GM20000 (cell line): ENCODE measurements around the gene NRCAM.

ENCODE experiments used
- DNase-seq: peaks from one replicate; pipeline ENCODE4 v3.0.0; 2012; ENCODE audit warnings: low spot score
- TF ChIP-seq, protein P1 (sequence below): IDR thresholded peaks from 2 replicates; pipeline ENCODE4 v1.5.1; 2012; ENCODE audit warnings: mild to moderate bottlenecking, control low read depth; ENCODE audit errors: extremely low read depth, missing control alignments

The NRCAM gene

DNA sequence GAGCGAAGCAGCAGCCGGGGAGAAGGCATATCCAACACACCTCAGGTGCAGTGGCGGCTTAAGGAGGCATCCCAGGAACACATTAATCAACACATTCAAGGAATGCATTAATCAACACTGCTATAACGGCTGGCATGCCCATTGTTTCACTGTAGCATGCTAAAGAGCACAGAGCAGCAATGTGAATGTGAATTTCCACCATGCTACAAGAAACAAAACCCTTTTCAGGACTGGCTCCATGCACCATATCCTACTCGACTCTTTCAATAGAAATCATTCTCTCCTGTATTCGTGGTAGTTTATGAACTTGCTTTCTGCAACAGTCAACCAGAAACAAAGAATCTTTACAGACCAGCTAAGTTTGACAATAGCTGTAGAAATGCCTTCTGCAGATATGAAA is 149.0 kb downstream of the NRCAM start:
- TF ChIP-seq, protein P1, sequence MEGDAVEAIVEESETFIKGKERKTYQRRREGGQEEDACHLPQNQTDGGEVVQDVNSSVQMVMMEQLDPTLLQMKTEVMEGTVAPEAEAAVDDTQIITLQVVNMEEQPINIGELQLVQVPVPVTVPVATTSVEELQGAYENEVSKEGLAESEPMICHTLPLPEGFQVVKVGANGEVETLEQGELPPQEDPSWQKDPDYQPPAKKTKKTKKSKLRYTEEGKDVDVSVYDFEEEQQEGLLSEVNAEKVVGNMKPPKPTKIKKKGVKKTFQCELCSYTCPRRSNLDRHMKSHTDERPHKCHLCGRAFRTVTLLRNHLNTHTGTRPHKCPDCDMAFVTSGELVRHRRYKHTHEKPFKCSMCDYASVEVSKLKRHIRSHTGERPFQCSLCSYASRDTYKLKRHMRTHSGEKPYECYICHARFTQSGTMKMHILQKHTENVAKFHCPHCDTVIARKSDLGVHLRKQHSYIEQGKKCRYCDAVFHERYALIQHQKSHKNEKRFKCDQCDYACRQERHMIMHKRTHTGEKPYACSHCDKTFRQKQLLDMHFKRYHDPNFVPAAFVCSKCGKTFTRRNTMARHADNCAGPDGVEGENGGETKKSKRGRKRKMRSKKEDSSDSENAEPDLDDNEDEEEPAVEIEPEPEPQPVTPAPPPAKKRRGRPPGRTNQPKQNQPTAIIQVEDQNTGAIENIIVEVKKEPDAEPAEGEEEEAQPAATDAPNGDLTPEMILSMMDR, result no peak
- DNase-seq, result no peak

DNA sequence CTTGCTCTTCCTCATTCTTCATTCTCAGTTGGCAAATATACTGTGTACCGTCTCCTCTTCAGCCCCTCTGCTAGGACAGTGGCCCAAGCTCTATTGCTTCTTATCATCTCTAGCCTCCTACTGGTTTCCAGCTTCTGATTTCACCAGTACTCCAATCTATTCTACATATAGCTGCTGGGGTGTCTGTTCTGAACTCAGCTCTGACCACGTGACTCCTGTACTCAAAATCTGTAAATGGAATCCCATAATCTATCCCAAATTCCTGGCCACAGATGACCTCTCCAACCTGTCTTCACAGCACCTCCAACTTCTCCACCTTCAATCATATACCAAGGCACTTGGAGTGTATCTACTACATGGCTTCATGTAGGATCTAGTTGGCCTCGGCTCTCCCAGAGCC is 152.9 kb downstream of the NRCAM start:
- DNase-seq, result no peak
- TF ChIP-seq, protein P1, result no peak

DNA sequence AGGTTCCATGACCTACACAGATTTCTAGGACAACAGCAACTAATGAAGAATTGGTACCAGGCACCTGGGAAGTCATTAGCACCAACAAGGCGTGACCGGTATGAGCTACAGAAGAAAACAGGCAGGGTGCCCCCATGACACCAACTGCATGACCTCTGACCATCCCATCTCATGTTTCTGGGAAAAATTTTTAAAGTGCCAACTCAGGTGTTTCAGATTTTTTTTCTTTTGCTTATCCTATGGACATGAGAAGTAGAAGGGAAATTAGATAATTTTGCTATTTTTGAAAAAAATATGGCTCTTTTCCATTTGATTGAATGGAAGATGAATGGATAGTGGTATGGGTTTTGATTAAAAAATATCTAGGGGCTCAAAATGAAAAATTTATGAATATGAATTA is 154.8 kb downstream of the NRCAM start:
- TF ChIP-seq, protein P1, result no peak
- no peak for DNase-seq

DNA sequence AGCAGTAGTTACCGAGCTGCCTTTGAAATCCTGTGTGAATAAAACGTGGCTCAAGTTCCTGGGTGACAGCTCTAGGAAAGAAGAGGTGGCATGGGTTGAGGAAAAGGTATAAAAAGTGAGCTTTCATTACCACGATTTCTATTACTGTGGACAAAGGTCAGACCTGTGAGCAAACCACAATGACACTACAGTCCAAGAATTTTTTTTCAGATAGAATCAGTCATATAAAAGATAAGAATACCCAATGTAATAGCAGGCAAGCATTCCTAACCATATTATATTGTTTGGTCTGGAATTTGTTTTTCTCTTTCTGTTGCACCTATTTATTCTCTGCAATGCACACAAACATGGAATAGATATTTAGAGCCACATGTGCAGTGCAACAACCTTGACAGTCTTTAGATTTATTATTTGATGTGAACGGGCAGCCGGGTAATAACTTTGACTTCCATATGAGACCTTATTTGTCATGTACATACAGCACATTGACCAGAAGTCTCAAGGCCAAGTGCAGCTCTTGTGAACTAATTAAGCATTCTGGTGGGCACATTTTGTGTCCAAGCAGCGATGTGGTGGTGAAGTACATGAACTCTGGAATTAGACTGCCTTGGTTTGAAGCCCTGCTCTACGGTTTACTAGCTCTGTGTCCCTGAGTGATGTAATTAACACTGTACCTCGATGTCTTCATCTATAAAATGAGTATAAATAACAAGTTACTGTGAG is 156.8 kb downstream of the NRCAM start:
- no peak for DNase-seq
- TF ChIP-seq, protein P1, result no peak

DNA sequence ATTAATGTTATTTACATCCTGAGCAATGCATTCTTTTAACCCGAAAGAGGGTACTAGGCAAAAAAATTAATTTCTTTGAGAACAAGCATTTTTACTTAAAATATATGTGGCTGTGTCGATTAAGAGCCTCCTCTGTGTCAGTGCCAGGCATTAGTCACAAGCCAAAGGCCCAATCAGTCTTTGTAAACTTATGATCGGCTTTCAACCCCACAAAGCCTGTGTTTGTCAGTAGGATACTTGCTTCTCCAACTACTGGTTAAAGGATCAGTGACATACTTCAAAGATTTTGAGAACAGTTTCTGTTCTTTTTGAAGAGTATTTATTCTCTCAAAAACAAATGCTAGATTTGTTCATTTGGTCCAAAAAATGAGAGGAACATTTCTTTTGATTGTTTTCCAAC is 159.3 kb downstream of the NRCAM start:
- TF ChIP-seq, protein P1, result no peak
- DNase-seq, result no peak

DNA sequence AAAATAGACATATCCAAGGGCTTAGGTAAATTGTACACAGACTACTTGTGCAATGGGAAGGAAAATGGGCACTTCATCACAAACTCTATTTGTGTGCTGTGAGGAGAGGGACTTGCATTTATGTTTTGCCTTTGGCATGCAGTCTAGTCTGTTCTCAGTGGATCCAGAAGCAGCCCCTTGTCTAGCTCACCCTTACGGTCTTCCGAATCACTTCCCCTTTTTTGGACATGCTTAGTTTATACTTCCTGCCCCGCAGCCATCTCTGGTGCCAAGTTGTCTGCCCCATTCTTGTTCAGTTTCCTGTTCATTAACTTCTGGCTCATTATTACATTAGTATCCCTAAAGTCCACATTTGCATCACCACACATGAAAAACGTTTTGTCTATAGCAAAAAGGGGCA is 161.6 kb downstream of the NRCAM start:
- DNase-seq, result peak; percentile 25
- TF ChIP-seq, protein P1, result no peak

DNA sequence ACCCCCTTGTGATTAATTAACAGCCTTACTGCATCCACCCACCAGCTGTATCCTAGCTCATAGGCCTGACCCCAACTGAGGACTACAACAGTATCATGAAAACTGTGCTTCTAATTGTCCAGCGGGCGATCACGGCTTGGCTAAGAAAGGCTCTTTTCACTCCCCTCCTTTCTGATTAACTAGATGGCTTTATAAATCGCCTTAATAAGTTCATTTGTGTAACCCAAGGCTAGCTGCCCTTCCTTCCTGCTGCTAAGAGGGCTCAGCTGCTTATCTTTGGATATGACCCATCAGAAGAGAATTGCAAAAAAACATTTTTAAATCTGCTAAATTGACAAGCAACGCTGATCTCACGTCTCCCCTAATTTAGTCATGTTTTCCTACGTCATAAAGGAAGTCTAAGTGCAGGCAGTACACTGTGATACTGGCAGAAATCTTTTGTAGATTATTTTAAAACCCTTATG is 163.1 kb downstream of the NRCAM start:
- no peak for DNase-seq
- TF ChIP-seq, protein P1, result no peak
